ENCODE measurements around the gene ZNF625.

The ZNF625 gene

DNA sequence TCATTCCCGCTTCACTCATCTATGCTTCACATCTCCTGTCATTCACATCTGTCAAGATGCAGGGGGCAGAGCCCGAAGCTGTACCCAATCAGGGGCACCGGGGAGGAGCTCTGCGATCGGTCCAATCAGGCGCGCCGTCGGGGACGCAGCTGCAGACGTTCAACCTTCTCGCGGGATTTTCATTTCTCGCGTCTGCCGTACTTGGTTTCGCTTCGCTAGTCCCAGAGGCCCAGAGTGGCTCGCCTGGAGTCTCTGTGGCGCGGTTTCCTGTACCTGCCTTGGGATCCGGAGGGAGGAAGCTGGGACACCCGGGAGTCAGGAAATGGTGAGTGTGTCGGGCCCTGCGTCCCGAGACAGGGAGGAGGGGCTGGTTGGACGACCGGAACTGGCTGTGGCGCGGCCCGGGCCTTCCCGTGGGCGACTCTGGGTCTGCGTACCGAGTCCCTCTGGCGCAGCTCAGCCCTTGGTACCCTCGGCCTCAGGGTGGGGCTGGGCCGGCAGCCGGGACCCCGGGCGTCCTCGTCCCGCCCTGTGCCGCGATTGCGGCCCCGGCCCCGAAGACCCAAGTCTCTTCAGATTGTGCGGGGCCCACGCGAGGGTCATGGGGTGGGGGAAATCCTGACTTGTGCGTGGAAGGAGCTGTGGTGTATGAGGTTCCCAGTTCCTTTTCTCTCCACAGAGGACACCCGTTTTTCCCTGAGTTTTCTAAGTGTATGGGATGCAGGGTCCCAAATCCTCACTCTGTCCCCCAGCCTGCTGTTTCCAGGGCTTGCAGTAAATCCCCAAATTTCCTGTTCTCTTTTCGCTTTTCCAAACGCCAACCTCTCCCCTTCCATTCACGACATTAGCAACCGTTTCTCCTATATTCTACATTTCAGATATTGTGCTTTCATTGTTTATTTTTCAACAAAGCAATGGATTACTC is 6.6 kb upstream of the ZNF625 start, which contains the start of gene ZNF136:
ZNF136 (plus strand) TSS at position 215 of the 925 bp plus-strand sequence; CDS start at position 323, 108 bp downstream.
- no peaks in the 10 kb centered on the region for H3K27me3 ChIP-seq (replicated peaks; ENCODE audit: control insufficient read depth, insufficient read depth, low read length)
- DNase-seq (ENCODE audit: low read depth) = peak; percentile 99
- H3K4me1 ChIP-seq (ENCODE audit: control insufficient read depth, insufficient read depth, low read length) = peaks cover 24% of the 10 kb centered on the region
- peaks cover 6% of the 10 kb centered on the region for H3K36me3 ChIP-seq (ENCODE audit: control insufficient read depth, insufficient read depth, low read length, severe bottlenecking)
- H3K9me3 ChIP-seq (ENCODE audit: control insufficient read depth, low read length) = no peaks in the 10 kb centered on the region
- H3K4me3 ChIP-seq (ENCODE audit: low read length) = peak within 1 kb of the TSS; percentile 89
- H3K9ac ChIP-seq (ENCODE audit: low read length) = peak within 1 kb of the TSS; percentile 90

DNA sequence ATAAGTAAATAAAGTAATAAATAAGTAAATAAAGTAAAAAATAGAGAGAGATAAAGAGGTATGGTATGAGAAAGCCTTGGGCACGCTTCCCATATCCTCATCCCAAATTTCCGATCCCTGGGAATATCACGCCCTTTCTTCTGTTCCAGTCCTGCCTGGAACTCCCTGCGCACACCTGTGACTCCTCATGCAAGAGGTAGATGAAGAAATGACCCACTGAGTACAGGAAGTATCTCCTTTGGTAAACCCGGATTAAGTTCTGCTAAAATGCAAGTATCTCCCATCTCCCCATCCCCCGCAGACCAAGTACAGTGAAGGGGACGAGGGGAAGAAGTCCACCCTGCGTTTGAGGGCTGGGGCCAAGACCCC is 6.0 kb upstream of the ZNF625 start:
- peaks cover 24% of the 10 kb centered on the region for H3K4me1 ChIP-seq (ENCODE audit: control insufficient read depth, insufficient read depth, low read length)
- DNase-seq (ENCODE audit: low read depth) = no peak
- peak overlapping the region; percentile 90 for H3K9ac ChIP-seq (ENCODE audit: low read length)
- H3K36me3 ChIP-seq (ENCODE audit: control insufficient read depth, insufficient read depth, low read length, severe bottlenecking) = peaks cover 6% of the 10 kb centered on the region
- peak overlapping the region; percentile 89 for H3K4me3 ChIP-seq (ENCODE audit: low read length)
- H3K9me3 ChIP-seq (ENCODE audit: control insufficient read depth, low read length) = no peaks in the 10 kb centered on the region
- no peaks in the 10 kb centered on the region for H3K27me3 ChIP-seq (replicated peaks; ENCODE audit: control insufficient read depth, insufficient read depth, low read length)

DNA sequence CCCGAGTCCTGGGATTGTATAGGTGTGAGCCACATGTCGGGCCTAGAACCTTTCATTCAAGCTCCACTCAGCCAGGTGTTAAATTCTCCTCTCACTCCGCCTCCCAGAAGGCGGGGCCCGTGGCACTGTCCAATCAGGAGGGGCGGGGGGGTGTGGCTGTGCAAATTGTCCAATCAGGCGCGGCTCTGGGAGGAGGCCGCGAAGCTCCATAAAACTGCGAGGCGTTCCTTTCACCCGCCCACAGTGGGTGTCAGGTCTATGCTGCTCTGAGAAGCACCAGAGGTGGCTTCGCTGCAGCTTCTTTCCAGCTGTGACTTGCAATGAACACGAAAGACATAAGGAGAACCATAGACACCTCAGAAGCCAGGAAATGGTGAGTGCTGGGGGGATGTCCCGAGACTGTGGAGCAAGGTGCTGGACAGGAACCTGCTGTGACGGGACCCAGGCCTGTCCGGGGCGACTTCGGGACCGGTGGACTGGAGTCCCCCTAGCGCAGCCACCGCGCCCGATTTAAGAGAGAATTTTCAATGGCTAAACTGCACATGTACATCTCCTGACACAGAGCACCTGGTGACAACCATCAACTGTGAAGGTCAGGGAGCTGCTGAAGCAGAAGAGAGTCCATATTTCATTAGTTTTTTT is 3.4 kb upstream of the ZNF625 start:
- Histone ChIP-seq H3K27me3 (replicated peaks; ENCODE audit: control insufficient read depth, insufficient read depth, low read length) (no peaks in the 10 kb centered on the region), H3K4me3 (ENCODE audit: low read length) (no peak overlapping the region), H3K9ac (ENCODE audit: low read length) (no peak overlapping the region), H3K4me1 (ENCODE audit: control insufficient read depth, insufficient read depth, low read length) (peaks cover 20% of the 10 kb centered on the region), H3K36me3 (ENCODE audit: control insufficient read depth, insufficient read depth, low read length, severe bottlenecking) (peaks cover 3% of the 10 kb centered on the region), H3K9me3 (ENCODE audit: control insufficient read depth, low read length) (no peaks in the 10 kb centered on the region)
- no peak for DNase-seq (ENCODE audit: low read depth)

DNA sequence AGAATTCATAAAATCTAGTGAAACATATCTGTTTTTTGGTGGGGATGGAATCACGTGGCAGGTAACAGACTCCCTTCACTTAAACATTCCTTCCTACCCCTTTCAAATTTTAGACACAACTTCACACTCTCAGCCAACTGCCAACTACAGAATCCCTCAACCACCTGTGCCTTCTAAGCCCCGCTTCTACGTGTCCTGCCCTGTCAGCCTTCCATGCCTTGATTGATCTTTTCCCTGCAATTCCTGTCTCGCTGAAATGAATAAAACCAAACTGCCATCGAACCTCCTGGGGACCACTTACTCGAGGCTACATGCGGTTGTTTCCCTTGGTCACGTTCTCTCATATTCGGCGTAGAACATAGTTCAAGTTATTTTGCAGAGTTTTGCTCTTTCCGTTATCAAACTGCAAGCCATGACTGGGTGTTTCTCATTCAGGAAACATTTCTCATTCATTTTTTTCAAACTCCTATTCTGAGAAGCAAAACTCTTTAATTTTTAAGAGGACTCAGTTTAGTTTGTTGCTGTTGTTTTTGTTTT is 1.1 kb downstream of the ZNF625 start:
- H3K27me3 ChIP-seq (replicated peaks; ENCODE audit: control insufficient read depth, insufficient read depth, low read length) = no peaks in the 10 kb centered on the region
- peak overlapping the region; percentile 93 for H3K9ac ChIP-seq (ENCODE audit: low read length)
- no peaks in the 10 kb centered on the region for H3K9me3 ChIP-seq (ENCODE audit: control insufficient read depth, low read length)
- peak overlapping the region; percentile 90 for H3K4me3 ChIP-seq (ENCODE audit: low read length)
- peaks cover 9% of the 10 kb centered on the region for H3K4me1 ChIP-seq (ENCODE audit: control insufficient read depth, insufficient read depth, low read length)
- H3K36me3 ChIP-seq (ENCODE audit: control insufficient read depth, insufficient read depth, low read length, severe bottlenecking) = peaks cover 13% of the 10 kb centered on the region
- peak; percentile 32 for DNase-seq (ENCODE audit: low read depth)

GRCh38 chr19:12145348-12145747 is 11.2 kb downstream of the ZNF625 start:
- Histone ChIP-seq H3K9ac (ENCODE audit: low read length) (no peak overlapping the region), H3K9me3 (ENCODE audit: control insufficient read depth, low read length) (peaks cover 21% of the 10 kb centered on the region)

DNA sequence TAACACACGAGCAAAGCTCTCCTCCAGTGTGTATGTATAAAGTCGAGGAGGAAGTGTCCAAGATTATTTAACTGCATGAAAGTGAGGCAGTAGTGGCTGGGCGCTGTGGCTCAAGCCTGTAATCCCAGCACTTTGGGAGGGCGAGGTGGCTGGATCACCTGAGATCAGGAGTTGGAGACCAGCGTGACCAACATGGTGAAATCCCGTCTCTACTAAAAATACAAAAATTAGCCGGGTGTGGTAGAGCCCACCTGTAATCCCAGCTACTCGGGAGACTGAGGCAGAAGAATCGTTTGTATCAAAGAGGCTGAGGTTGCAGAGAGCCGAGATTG is 15.2 kb downstream of the ZNF625 start:
- H3K4me1 ChIP-seq (ENCODE audit: control insufficient read depth, insufficient read depth, low read length) = peaks cover 18% of the 10 kb centered on the region
- peaks cover 33% of the 10 kb centered on the region for H3K36me3 ChIP-seq (ENCODE audit: control insufficient read depth, insufficient read depth, low read length, severe bottlenecking)
- H3K4me3 ChIP-seq (ENCODE audit: low read length) = no peak overlapping the region
- no peaks in the 10 kb centered on the region for H3K27me3 ChIP-seq (replicated peaks; ENCODE audit: control insufficient read depth, insufficient read depth, low read length)
- H3K9ac ChIP-seq (ENCODE audit: low read length) = no peak overlapping the region
- DNase-seq (ENCODE audit: low read depth) = no peak
- peaks cover 17% of the 10 kb centered on the region for H3K9me3 ChIP-seq (ENCODE audit: control insufficient read depth, low read length)

More at GRCh38 chr19:12145348-12145747, 11.2 kb downstream of the ZNF625 start:
- Histone ChIP-seq H3K4me3 (ENCODE audit: low read length) (peak overlapping the region; percentile 50), H3K27me3 (replicated peaks; ENCODE audit: control insufficient read depth, insufficient read depth, low read length) (no peaks in the 10 kb centered on the region), H3K4me1 (ENCODE audit: control insufficient read depth, insufficient read depth, low read length) (peaks cover 10% of the 10 kb centered on the region), H3K36me3 (ENCODE audit: control insufficient read depth, insufficient read depth, low read length, severe bottlenecking) (peaks cover 52% of the 10 kb centered on the region)
- DNase-seq (ENCODE audit: low read depth) = no peak

DNA sequence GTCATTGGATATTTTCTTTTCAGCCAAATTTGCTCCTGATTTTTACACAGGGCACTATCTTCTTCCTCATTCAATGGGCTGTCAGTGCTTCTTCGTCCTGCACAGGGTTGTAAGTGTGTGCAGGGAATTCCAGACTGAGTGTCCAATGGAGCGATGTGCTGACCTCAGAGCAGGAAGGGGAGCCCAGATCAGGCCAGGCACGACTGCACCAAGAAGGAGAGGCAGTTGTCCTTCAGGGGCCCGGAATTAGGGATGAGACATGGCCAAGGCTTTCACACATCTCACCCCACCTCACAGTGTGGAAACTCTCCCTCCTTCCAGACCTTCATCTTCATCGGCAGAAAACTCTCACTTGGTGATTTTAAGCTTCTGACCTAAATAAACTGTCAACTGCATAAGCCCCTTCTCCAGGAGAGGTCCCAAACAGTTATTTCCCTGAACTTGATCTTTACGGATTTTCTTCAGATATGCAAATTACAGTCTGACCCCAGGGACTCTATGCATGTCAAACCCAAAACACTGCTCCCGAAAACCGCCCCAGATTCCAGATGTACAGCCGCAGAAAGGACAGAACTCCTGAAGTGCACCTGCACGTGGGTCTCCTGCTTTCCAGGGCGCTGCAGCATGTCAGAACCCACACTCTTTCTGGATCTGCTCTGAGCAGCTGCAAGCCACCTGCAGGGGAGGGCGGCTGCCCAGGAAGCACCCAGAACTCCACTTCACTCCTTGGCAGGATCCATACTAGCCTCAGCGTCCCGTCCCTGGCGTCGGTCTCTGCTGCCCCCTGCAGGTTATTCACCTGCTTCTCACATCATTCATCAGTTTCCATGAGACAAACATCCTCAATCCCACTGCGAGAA is 15.8 kb downstream of the ZNF625 start:
- H3K9ac ChIP-seq (ENCODE audit: low read length) = peak overlapping the region; percentile 64
- peaks cover 12% of the 10 kb centered on the region for H3K9me3 ChIP-seq (ENCODE audit: control insufficient read depth, low read length)
- H3K4me1 ChIP-seq (ENCODE audit: control insufficient read depth, insufficient read depth, low read length) = peaks cover 18% of the 10 kb centered on the region
- no peaks in the 10 kb centered on the region for H3K27me3 ChIP-seq (replicated peaks; ENCODE audit: control insufficient read depth, insufficient read depth, low read length)
- peak overlapping the region; percentile 97 for H3K4me3 ChIP-seq (ENCODE audit: low read length)
- DNase-seq (ENCODE audit: low read depth) = peak; percentile 94
- peaks cover 30% of the 10 kb centered on the region for H3K36me3 ChIP-seq (ENCODE audit: control insufficient read depth, insufficient read depth, low read length, severe bottlenecking)

GRCh38 chr19:12139885-12140544 is 16.5 kb downstream of the ZNF625 start, which contains the start of gene ZNF20:
ZNF20 (minus strand) TSS chr19:12140350; CDS start chr19:12140182, 168 bp downstream.
- Histone ChIP-seq H3K9me3 (ENCODE audit: control insufficient read depth, low read length) (peaks cover 11% of the 10 kb centered on the region), H3K27me3 (replicated peaks; ENCODE audit: control insufficient read depth, insufficient read depth, low read length) (no peaks in the 10 kb centered on the region), H3K9ac (ENCODE audit: low read length) (peak within 1 kb of the TSS; percentile 88), H3K4me3 (ENCODE audit: low read length) (peak within 1 kb of the TSS; percentile 97), H3K4me1 (ENCODE audit: control insufficient read depth, insufficient read depth, low read length) (peaks cover 18% of the 10 kb centered on the region), H3K36me3 (ENCODE audit: control insufficient read depth, insufficient read depth, low read length, severe bottlenecking) (peaks cover 30% of the 10 kb centered on the region)
- DNase-seq (ENCODE audit: low read depth) = peak; percentile 99

- Histone ChIP-seq H3K4me1 (ENCODE audit: control insufficient read depth, insufficient read depth, low read length) (peaks cover 18% of the 10 kb centered on the region), H3K27me3 (replicated peaks; ENCODE audit: control insufficient read depth, insufficient read depth, low read length) (no peaks in the 10 kb centered on the region), H3K36me3 (ENCODE audit: control insufficient read depth, insufficient read depth, low read length, severe bottlenecking) (peaks cover 32% of the 10 kb centered on the region), H3K9ac (ENCODE audit: low read length) (peak overlapping the region; percentile 88), H3K9me3 (ENCODE audit: control insufficient read depth, low read length) (peaks cover 14% of the 10 kb centered on the region), H3K4me3 (ENCODE audit: low read length) (peak overlapping the region; percentile 97)
- DNase-seq (ENCODE audit: low read depth) = peak; percentile 52
These were observed 17.3 kb downstream of the ZNF625 start for GRCh38 chr19:12139269-12139668.

- no peak for DNase-seq (ENCODE audit: low read depth)
- Histone ChIP-seq H3K4me1 (ENCODE audit: control insufficient read depth, insufficient read depth, low read length) (peaks cover 18% of the 10 kb centered on the region), H3K36me3 (ENCODE audit: control insufficient read depth, insufficient read depth, low read length, severe bottlenecking) (peaks cover 45% of the 10 kb centered on the region), H3K27me3 (replicated peaks; ENCODE audit: control insufficient read depth, insufficient read depth, low read length) (no peaks in the 10 kb centered on the region), H3K9me3 (ENCODE audit: control insufficient read depth, low read length) (peaks cover 33% of the 10 kb centered on the region), H3K9ac (ENCODE audit: low read length) (no peak overlapping the region), H3K4me3 (ENCODE audit: low read length) (no peak overlapping the region)
These were observed 19.2 kb downstream of the ZNF625 start for GRCh38 chr19:12137221-12137940.
